Breast epithelium (tissue), 4 donors: ENCODE data around the gene SNAPIN. TPM values are rescaled to one million over a fixed set of nuclear protein-coding genes. Genes with fewer than 3 reads are reported as not detected.
A peak's percentile ranks its signal among the peaks of the same experiment; 100 is the strongest.

Experiments
- DNase-seq, 2 donors: peaks; one replicate each; pipeline ENCODE4 v3.0.0-alpha.2; 2019; ENCODE audit warnings: low spot score in 2 of 2
- H3K27ac ChIP-seq, 2 donors: fragments of 200-600 bp; sonication (generic) in 1 of 2; one replicate each; pipeline ENCODE4 v1.5.1; 2016 to 2019; ENCODE audit warnings: mild to moderate bottlenecking in 1 of 2
- H3K27me3 ChIP-seq, 2 donors: fragments of 200-600 bp; sonication (generic) in 1 of 2; one replicate each; pipeline versions ENCODE4 v1.5.1 to v1.6.0; 2017 to 2019; ENCODE audit warnings: control low read depth in 1 of 2, mild to moderate bottlenecking in 1 of 2
- H3K36me3 ChIP-seq: fragments of 200-600 bp; one replicate; pipeline ENCODE4 v1.5.1; 2019
- H3K4me1 ChIP-seq, 2 donors: fragments of 200-600 bp; sonication (generic); one replicate each; pipeline ENCODE4 v1.5.1; 2016 to 2019; ENCODE audit warnings: control low read depth in 1 of 2
- H3K4me3 ChIP-seq, 3 donors: fragments of 200-600 bp; sonication (generic); 1 replicate in 2 of 3; 2 replicates in 1 of 3; pipeline ENCODE4 v1.5.1; 2016 to 2019; ENCODE audit warnings: mild to moderate bottlenecking in 3 of 3, moderate library complexity in 2 of 3
- H3K9me3 ChIP-seq, 2 donors: fragments of 200-600 bp; sonication (generic) in 1 of 2; one replicate each; pipeline ENCODE4 v1.5.1; 2016 to 2019; ENCODE audit warnings: control low read depth in 1 of 2
- CTCF ChIP-seq, 3 donors: fragments of 450-650 bp; IDR thresholded peaks; one replicate each; pipeline ENCODE4 v1.5.1; 2016 to 2017; ENCODE audit warnings: antibody characterized with exemption in 3 of 3, mild to moderate bottlenecking in 3 of 3, moderate library complexity in 3 of 3
- POLR2A ChIP-seq: fragments of 450-650 bp; IDR thresholded peaks from one replicate; pipeline ENCODE4 v1.6.1; 2016; ENCODE audit warnings: antibody characterized with exemption, mild to moderate bottlenecking, moderate library complexity
- POLR2AphosphoS5 ChIP-seq, 3 donors: sonication (generic); formaldehyde crosslinking; IDR thresholded peaks; one replicate each; pipeline ENCODE4 v1.6.1; 2017; ENCODE audit warnings: antibody characterized with exemption in 3 of 3
- intact Hi-C: fragments of 100-400 bp; cut with DNase I; formaldehyde crosslinking; loops from one replicate; pipeline ENCODE4 v1.15.1; 2023; ENCODE audit warnings: low total_unique reads
- total RNA-seq, 3 donors: library from RNA; depleted of rRNA; stranded (reverse); fragments of >200 nt; gene quantifications; one replicate each; pipeline ENCODE4 v1.1.0, GENCODE V29; 2016

The SNAPIN gene
- total RNA-seq, 3 donors from 2014 or later: 43.3 to 70.7 (median 54.2) TPM

- intact Hi-C loops: loop anchor here (10.0 kb wide), 1 partner anchor 101 kb away; the partner anchor contains the start of gene SLC27A3
- no peaks in the 10 kb centered on the region for H3K9me3 ChIP-seq
- TF ChIP-seq POLR2AphosphoS5 (IDR thresholded peaks at IDR 0.05) (no peak), POLR2A (no peak), CTCF (IDR thresholded peaks at IDR 0.05) (no peak)
- H3K27ac ChIP-seq: no peak overlapping the region
- no peak for DNase-seq
- no peak overlapping the region for H3K4me3 ChIP-seq
- H3K36me3 ChIP-seq: no peaks in the 10 kb centered on the region
- H3K4me1 ChIP-seq: peaks cover 5 to 19% of the 10 kb centered on the region in 2 donors
- H3K27me3 ChIP-seq: no peaks in the 10 kb centered on the region
These were observed 15.0 kb downstream of the SNAPIN start for GRCh38 chr1:153673511-153673910.

GRCh38 chr1:153677718-153678518 lies 19.4 kb downstream of the SNAPIN start:
- TF ChIP-seq CTCF (IDR thresholded peaks at IDR 0.05) (peak; percentile 80 to 86 (median 84)), POLR2A (no peak), POLR2AphosphoS5 (IDR thresholded peaks at IDR 0.05) (no peak)
- no peaks in the 10 kb centered on the region for H3K36me3 ChIP-seq
- no peaks in the 10 kb centered on the region for H3K9me3 ChIP-seq
- intact Hi-C loops: loop anchor here (10.0 kb wide), 1 partner anchor 97 kb away; the partner anchor contains the start of gene SLC27A3
- H3K4me1 ChIP-seq: peaks cover 7 to 10% of the 10 kb centered on the region in 2 donors
- H3K27me3 ChIP-seq: peaks cover 0 to 10% of the 10 kb centered on the region in 2 donors
- DNase-seq: no peak
- H3K27ac ChIP-seq: peak overlapping the region; percentile 29 to 68
- H3K4me3 ChIP-seq: peak overlapping the region; percentile 62 to 92 (median 69)

DNA sequence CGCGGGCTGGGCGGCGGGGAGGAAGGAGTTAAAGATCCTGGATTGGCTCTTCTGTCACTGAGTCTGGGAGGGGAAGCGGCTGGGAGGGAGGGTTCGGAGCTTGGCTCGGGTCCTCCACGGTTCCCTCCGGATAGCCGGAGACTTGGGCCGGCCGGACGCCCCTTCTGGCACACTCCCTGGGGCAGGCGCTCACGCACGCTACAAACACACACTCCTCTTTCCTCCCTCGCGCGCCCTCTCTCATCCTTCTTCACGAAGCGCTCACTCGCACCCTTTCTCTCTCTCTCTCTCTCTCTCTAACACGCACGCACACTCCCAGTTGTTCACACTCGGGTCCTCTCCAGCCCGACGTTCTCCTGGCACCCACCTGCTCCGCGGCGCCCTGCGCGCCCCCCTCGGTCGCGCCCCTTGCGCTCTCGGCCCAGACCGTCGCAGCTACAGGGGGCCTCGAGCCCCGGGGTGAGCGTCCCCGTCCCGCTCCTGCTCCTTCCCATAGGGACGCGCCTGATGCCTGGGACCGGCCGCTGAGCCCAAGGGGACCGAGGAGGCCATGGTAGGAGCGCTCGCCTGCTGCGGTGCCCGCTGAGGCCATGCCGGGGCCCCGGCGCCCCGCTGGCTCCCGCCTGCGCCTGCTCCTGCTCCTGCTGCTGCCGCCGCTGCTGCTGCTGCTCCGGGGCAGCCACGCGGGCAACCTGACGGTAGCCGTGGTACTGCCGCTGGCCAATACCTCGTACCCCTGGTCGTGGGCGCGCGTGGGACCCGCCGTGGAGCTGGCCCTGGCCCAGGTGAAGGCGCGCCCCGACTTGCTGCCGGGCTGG lies 20.2 kb downstream of the SNAPIN start, which contains the start of gene NPR1:
Gene NPR1 (plus strand): TSS at position 170 of the 818 bp plus-strand sequence. CDS start 421 bp downstream, at position 591.
- H3K4me3 ChIP-seq: peak within 1 kb of the TSS; percentile 62 to 92 (median 69)
- DNase-seq: no peak
- peaks cover 7 to 10% of the 10 kb centered on the region in 2 donors for H3K4me1 ChIP-seq
- H3K9me3 ChIP-seq: no peaks in the 10 kb centered on the region
- H3K27ac ChIP-seq: peak within 1 kb of the TSS; percentile 29 to 68
- intact Hi-C loops: loop anchor here (10.0 kb wide), 1 partner anchor 96 kb away; the partner anchor contains the start of gene SLC27A3
- TF ChIP-seq POLR2AphosphoS5 (IDR thresholded peaks at IDR 0.05) (no peak), POLR2A (no peak), CTCF (IDR thresholded peaks at IDR 0.05) (no peak)
- no peaks in the 10 kb centered on the region for H3K36me3 ChIP-seq
- peaks cover 0 to 10% of the 10 kb centered on the region in 2 donors for H3K27me3 ChIP-seq

- Histone ChIP-seq H3K27ac (peak overlapping the region; percentile 29 to 68), H3K27me3 (peaks cover 0 to 10% of the 10 kb centered on the region in 2 donors), H3K4me1 (peaks cover 7 to 10% of the 10 kb centered on the region in 2 donors), H3K9me3 (no peaks in the 10 kb centered on the region), H3K4me3 (peak overlapping the region; percentile 62 to 92 (median 69)), H3K36me3 (no peaks in the 10 kb centered on the region)
- TF ChIP-seq CTCF (IDR thresholded peaks at IDR 0.05): peak in 1 of 3 donors; percentile 41
- TF ChIP-seq POLR2AphosphoS5 (IDR thresholded peaks at IDR 0.05): no peak
- intact Hi-C loops: loop anchor here (10.0 kb wide), 1 partner anchor 95 kb away; the partner anchor contains the start of gene SLC27A3
- no peak for DNase-seq
These were observed 21.0 kb downstream of the SNAPIN start for GRCh38 chr1:153679337-153680119.
